CD4-positive, alpha-beta T cell treated with Interleukin-17A for 1 hour (primary cell): ENCODE measurements around the gene METTL1.

Source experiments
- DNase-seq: peaks from one replicate; pipeline ENCODE4 v3.0.0-alpha.2; 2020

METTL1 gene

DNA sequence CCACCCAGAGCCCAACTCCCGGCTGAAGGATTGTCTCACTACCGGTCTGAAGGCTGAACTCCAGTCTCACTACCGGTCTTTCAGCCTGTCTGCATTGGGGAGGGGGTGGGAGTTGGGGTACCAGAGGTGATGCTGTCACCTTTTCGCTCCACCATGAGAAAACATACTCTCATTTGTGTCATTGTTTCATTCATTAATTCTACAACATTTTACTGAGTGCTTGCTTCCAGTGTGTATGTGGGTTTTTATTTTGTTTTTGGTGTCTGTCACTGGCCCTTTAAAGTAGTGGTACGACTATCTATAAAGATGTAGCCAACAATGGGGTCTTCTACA lies 19.3 kb downstream of the METTL1 start:
- DNase-seq, result no peak

DNA sequence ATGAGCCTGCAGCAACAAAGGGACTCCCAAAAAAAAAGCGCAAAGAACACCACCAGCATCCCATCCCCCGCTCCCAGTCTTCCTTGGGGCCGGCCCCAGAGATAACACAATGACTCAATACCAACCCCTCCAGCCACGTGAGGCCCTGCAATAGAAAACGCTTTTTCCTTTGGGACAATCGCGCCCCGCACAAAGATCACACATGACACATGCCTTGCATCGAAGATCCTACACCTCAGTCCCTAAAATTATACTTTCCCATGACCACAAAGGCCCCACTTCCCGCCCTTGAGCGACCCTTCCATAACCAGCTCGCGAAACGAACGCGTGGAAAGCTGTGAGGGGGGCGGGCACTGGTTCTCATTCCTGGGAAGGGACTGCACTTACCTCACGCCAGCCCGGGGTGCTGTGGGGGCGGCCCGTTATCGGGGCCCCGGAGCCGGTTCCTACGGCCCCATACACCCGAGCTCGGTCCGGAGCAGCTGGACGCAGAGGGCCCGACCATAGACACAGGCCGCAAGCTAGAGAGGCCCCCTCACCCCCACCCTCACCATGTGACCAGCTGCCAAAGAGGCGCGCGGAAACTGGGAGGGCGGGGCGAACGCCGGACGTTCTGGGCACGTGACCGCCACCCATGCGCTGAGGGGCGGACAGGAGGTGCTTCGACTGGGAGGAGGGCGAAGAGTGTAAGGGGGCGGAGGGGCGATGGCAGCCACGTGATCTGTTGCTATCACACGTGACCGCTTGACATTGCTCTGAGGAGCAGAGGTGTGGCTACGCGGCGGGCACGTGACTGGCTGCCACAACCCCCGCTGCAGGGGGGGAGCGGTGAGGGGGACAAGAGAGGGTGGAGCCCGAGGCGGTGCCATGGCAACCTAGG lies 19.9 kb downstream of the METTL1 start, which contains the start of gene CDK4:
CDK4 (minus strand) TSS at position 523 of the 880 bp plus-strand sequence. CDS start 593 bp downstream, outside the sequence.
- DNase-seq, result peak; percentile 100

DNA sequence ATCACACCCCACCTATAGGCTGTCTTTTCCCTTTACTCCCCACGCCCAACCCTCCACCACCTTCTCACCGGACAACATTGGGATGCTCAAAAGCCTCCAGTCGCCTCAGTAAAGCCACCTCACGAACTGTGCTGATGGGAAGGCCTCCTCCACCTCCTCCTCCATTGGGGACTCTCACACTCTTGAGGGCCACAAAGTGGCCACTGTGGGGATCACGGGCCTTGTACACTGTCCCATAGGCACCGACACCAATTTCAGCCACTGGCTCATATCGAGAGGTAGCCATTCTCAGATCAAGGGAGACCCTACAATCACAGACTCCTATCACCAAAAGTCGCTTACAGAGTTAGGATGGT lies 20.5 kb downstream of the METTL1 start:
- DNase-seq, result no peak

DNA sequence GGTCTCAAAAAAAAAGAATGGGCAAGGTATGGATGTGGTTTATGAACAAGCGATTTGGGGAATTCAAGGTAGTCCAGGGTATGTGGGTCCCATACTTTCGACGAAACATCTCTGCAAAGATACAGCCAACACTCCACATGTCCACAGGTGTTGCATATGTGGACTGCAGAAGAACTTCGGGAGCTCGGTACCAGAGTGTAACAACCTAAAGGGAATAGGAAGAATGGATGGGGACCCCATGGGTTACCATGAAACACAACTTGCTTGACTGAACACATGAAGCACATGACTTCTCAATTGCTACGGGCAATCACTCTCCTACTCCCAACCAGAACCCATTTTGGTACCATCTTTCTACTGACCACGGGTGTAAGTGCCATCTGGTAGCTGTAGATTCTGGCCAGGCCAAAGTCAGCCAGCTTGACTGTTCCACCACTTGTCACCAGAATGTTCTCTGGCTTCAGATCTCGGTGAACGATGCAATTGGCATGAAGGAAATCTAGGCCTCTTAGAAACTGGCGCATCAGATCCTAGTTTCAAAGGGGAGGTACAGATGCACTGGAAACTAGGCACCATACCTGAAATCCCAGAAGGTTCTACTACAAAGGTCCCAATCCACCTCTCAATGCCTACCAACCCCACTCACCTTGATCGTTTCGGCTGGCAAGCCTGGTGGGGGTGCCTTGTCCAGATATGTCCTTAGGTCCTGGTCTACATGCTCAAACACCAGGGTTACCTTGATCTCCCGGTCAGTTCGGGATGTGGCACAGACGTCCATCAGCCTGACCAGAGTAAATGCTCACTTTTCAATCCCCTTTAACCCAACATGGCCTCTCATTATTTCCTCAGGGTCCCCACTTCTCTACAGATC lies 21.1 kb downstream of the METTL1 start:
- DNase-seq, result no peak

DNA sequence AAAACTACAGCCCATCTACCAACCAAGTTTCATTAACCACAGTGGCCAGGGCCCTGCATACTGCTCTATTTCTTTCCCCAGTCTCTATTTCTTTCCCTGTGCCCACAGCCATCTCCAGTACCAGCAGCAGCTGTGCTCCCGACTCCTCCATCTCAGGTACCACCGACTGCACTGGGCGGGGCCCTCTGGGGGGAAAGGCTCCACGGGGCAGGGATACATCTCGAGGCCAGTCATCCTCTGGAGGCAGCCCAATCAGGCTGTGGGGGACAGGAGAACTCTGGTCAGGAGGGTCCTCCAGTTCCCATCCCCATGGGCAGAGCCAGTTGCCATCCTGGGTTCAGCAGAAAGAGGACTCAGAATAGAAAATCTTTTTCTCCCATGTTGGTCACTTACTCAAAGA lies 22.8 kb downstream of the METTL1 start:
- no peak for DNase-seq

DNA sequence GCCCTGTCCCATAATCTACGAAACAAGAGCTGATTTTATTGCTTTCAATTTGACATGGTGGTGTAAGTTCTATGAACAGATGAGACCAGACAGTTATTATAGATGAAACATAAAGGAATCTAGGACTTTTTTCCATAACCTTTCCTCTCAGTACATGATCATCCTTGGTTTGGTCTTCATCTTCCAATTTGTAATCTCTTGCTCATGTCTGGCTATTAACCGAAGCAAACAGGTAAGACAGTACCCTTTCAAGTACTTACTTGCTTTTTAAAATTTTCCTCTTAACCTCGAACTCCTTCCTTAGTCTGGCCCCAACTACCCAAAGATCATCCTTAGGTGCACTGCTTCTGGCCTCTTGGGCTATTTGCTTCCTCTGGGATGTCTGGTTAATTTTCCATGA lies 25.9 kb downstream of the METTL1 start:
- no peak for DNase-seq

DNA sequence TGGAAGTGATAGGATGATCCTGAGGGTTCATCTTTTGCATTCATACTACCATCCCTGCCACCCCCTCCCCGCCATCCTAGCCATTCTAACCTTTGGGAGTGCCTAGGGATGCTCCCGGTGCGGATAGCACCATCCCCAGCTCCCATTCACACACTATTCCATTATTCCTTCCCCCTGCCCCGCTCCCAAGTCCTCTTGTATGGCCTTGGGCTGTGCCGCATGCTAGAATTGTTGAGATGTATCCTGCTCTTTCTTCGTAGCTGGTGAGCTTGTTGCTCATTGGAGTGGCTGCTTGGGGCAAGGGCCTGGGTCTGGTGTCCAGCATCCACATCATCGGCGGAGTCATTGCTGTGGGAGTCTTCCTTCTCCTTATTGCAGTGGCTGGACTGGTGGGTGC lies 26.4 kb downstream of the METTL1 start:
- DNase-seq, result no peak

DNA sequence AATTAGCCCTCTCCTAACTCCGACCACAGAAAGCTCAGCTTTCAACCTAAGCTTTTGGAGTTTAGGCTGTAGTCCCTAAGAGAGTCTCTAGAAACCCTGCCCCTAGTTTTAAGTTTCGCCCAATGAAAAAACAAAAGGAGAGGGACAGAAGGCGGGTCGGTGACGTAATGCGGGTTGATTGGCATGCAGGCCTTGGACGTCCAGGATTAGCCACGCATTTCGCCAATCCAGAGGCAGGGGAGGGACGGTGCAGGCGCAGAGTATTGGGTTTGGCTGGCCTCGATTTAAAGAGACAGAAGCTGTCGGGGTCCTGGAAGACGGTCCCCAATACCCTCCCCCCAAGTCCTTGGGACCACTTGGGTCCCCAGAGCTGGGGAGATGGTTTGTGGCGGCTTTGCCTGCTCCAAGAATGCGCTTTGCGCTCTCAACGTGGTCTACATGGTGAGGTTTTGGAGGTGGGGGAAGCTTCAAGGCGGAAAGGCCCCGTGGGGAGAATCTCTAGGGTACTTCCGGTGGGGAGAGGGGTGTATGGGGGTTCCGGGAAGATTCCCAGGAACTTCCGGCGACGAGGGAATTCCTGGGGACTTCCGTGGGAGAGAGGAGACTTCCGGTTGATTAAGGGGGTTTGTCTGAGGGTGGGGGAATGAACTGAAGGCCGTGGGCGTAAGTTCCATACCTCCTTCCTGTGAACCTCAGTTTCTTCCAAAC lies 27.0 kb downstream of the METTL1 start, which contains the start of gene TSPAN31:
TSPAN31 (plus strand) TSS at position 263 of the 708 bp plus-strand sequence; CDS start at position 379, 116 bp downstream.
- peak; percentile 97 for DNase-seq

DNA sequence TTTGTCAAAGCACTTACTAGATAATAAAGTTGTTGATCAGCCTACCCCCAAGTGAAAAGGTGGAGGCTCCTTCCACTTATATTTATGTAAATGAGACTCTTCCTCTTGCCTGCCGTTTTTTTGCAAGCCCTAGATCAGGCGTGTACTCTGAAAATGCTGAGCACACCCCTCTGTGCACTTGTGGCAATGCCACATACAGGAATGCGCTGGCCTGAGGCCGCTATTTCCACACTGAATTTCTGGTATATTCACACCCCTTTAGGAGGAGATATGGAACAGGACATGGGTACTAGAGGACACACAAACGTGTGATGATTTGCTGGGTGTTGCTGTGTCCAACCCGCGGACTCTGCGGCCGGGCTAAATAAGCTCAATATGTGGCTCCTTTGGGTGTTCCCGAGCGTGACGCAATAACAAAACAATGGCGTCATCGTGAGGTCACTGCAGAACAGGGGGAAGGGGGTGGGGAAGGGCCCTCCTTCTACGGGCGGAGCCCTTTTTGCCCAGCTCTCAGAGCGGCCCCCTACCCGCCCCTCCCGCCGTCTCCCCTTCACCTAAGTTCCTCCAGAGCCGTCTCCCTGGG lies 27.6 kb downstream of the METTL1 start:
- peak; percentile 88 for DNase-seq

DNA sequence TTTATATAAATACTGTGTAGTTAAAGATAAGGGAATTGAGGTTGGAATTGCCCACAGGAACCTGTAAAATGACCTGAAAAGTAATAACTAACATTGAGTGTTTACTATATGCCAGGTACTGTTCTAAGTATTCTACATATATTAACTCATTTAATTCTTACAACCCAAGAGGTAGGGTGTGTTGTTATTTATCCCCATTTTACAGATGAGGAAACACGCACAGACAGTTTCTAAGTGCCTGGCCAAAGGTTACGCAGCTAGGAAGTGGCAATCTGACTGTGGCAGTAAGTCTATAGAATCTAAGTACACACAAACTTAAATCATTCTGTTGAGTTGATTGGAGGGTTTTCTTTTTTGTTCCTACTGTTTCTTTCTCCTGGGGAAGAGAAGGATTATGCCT lies 28.1 kb downstream of the METTL1 start:
- DNase-seq, result no peak

DNA sequence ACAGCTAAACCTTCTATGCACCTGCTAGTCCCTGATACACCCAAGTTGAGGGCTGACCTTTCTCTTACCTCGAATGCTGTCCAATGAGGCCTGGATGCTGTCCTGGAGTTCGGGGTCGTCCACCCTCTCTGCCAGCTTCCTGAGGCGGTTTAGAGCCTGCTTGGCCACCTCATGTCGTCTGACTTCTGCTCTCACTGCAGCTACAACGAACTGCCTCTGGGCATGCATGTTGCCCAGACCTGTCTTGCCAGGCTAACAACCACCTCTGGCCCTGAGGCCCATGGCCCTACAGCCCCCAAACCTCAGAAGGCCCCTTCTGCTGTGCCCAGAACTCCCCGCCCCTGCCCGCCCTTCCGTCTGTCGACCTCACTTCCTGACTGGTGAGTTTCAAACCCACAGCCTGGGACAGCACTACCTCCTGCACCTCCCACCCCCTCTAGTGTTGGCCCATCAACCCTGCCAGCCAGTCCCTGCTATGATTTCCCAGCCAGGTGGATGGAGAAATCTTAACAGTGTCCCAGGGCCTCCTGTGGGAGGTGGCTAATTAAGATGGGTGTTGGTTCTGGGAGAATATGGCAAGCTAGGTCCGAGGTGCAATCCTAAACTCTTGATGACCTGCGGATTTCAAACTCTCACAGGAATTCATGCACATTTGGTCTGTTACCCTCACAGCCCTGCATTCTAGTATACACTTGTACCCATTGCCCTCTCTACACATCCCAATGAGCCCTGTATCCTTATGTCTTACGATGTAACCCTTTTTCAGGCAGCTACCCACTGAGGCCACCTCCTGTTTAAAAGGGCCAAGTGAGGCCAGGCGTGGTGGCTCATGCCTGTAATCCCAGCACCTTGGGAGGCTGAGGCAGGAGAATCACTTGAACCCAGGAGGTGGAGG lies 29.8 kb downstream of the METTL1 start:
- DNase-seq, result peak; percentile 91

DNA sequence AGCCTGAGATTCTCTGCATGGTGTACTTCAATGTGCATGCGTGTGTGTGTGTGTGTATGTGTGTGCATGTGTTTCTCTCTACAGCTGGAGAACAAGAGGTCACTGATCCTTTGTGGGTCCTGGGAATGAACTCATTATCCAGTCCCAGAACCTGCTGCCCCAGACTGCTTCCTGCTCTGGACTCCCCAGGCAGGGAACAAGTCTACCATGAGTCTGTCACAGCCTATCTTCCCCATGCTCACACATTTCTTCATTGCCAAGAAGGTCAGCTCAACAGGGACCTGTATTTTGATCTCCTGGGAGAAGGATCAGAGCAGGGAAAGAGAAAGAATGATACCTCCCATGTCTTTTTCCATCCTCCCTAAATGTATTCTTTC lies 30.5 kb downstream of the METTL1 start:
- DNase-seq, result no peak

DNA sequence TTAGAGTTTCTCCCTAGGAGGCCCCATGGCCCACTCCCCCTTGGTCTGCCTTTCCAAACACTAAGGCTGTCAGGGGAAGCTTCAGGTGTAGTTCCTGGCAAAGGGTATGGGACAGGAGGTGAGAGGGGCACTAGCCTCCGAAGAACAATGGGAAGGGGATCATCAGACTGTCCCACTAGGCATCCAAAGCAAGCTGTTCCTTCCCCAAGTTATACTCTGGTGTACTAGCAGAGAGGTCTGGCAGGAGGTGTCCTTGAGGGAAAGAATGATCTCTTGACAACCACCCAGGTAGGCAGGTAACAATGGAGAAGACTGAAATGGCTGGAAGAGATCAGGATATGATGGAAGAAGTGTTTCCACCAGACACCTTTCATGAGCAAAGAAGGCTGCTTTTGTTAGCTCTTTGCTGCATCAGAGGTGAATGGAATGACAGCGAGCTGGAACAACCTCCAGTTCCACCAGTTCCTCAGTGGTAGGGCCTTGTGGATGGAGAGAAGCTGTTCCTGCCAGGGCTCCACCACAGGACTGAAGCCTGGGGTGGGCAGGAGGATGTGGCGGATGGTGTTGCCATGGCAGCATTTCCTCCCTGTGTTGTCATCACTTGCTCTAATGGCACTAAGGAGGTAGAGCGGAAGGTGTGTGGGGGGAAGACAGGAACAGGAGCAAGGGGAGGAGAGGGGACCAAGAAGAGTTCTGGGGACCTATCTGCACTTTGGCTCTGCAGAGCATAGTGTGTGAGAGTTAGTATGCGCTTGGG lies 31.1 kb downstream of the METTL1 start:
- DNase-seq, result peak; percentile 91

DNA sequence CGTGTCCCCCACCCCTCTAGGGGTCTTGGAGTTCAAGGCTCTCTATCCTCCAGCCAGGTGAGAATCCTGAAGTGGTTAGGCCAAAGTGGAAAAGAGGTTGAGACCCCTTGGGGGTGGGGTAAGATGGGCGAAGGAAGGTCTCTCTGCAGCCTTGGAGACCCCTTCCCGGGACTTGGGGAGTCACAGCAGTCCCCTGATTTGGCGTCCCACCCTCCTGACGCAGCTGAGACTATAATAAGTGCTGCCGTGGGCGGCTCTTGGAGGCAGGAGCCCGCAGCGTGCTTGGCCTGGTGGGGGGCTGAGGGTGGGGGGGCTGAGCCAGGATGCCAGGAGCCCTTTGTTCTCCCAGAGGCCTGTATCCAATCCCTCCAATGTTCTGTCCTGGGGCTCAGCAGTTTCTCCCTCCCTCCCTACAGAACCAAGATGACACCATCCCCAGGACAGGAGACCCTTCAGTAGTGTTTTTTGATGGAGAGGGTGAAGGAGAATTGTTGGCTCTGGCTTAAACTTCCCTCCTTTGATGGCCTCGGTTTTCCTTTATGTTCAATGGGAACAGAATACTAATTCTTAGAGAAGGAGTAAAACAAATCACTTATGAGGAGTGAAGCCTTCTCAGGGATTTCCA lies 31.9 kb downstream of the METTL1 start:
- no peak for DNase-seq

DNA sequence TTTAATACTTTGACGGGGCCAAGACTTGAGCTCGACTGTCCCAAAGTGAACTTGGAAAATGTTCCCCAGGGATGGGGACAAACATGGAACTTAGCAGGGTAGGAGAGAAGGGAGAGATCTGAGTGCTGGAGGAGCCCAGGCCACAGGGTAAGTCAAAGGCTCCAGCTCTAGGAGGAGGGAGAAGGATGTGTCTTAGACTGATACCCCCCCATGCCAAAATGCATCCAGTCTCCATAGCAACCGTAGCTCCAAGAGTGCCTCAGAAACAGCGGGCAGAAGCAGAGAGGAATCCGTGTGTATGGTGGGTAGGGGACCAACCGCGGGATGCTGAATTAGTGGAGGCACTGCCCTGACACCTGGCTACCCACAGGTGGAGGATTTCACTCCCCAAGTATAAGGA lies 32.5 kb downstream of the METTL1 start:
- DNase-seq, result no peak

DNA sequence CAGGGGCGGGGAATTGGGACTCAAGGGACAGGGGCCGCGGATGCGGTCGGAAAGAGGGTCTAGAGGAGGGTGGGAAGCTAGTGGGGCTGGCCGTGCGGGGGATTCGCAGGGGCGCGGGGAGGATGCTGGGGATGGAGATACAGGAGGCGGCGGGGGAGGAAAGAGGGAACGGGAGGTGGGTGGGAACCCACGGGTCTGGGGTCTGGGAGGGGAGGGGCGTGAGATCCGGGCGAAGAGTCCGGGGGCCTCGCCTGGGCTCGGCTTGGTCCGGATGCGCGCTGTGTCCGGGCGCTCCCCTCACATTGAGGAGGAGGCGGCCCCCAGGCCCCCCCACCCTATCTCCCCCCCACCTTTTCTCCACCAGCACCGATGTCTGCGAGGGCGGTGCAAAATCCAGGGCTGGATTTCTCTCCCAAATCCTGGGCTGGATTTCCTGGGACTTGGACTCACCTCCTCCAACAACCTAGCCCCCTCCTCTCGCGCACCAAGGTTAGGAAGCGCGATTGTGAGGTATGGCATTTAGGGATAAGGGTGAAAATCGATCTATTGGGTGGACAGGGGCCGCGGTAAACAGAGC lies 33.2 kb downstream of the METTL1 start, which contains the start of gene AGAP2:
AGAP2 (minus strand) TSS at position 82 of the 577 bp plus-strand sequence. CDS start 496 bp downstream, outside the sequence.
- no peak for DNase-seq

DNA sequence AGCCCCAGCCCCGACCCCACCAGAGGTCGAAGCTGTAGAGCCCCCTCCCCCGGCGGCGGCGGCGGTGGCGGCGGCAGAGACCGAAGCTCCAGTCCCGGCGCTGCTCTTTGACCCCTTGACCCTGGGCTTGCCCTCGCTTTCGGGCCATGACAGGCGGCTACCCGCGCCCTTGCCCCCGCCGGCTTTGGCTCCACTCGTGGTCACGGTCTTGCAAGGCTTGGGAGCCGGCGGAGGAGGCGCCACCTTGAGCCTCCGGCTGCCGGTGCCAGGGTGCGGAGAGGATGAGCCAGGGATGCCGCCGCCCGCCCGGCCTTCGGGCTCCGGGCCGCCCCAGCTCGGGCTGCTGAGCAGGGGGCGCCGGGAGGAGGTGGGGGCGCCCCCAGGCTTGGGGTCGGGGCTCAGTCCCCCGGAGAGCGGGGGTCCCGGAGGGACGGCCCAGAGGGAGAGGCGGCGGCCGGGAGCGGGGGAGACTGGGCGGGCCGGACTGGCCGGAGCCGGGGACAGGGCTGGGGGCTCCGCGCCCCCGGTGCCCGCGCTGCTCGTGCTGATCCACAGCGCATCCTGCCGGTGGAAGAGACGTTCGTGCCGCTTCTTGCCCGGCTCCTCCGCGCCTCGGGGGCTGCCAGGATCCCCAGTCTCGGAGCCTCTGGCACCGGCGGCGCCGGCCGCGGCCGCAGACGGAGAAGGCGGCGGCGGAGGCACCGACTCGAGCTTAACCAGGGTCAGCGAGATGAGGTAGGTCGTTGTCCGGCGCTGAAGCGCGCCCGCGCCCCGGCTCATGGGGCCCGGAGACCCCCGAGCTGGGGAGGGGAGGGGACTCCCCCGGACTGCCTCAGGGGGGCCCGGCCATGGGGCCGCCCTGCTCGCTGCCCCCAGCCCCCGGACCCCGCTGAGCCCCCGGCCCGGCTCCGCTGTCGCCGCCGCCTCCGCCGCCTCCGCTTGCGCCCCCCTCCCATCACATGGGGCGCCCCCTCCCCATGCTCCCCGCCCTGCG lies 34.1 kb downstream of the METTL1 start:
- DNase-seq, result no peak

DNA sequence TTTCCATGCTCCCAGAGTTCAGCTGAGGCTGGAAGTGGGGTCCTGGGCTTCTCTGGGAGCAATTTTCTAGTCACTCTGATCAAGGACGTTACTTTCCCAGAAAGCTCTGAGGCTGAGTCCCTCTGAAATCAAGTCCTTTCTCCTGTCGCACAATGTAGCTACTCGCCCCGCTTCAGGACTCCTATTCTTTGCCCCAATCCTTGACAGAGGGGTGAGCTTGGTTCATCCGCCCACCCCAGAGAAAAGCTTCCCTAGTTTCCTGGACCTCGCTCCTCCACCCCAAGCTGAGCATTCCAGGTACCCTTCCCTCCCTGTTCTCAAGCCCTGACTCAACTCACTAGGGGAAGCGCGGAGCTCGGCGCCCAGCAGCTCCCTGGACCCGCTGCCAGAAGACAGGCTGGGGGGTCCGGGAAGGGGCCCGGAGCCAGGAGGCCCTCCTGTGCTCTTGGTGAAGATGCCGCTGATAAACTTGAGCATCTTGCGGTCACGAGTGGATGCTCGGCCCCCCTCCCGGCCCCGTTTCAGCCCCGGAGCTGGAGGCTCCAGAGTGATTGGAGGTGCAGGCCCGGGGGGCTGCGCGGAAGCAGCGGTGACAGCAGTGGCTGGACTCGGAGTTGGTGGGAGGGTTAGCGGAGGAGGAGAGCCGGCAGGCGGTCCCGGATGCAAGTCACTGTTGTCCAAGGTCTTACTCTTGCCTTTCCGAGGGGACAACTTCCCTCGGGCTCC lies 35.0 kb downstream of the METTL1 start:
- no peak for DNase-seq
